ENCODE results near the gene ETV3L.

DNA sequence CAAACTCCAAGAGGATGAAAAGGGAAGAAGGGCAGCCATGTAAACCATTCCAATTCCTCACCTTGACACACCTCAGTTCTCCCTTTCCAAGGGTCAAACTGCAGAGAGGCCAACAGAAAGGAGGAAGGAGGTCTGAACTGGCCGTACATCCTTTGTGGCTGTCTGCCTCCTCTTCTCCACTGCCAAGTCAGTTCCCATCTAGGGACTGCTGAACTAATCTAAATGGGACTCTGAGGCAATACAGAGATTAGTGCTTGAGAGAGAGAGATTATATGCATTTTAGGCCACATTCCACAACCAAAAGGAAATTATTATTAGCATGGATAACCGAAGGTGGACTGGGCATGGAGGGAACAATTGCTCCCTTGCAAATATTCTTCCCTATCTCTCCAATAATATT lies 56.8 kb downstream of the ETV3L start:
- TF ChIP-seq SIN3A (IDR thresholded peaks at IDR 0.05; ENCODE audit: borderline replicate concordance, insufficient read depth, low read length) (no peak), REST (IDR thresholded peaks at IDR 0.05; ENCODE audit: insufficient read depth in 1 of 2, low read depth in 2 of 2, low read length in 2 of 2) (no peak)

Measured in PFSK-1 (cell line).